ENCODE data around the gene STYK1. TPM values are rescaled to one million over a fixed set of nuclear protein-coding genes. Genes with fewer than 3 reads are reported as not detected.
A peak's percentile ranks its signal among the peaks of the same experiment; 100 is the strongest.

The STYK1 gene
- total and polyA plus RNA-seq, 11 donors, result 0.01 to 0.21 TPM; not detected in 9

- Histone ChIP-seq H3K36me3 (peaks cover 0 to 12% (median 0%) of the 10 kb centered on the region in 9 donors), H3K9me3 (no peaks in the 10 kb centered on the region), H3K27ac (peak overlapping the region; percentile 92 to 100 (median 98)), H3K4me3 (peak overlapping the region; percentile 77 to 100 (median 92)), H3K27me3 (peaks cover 0 to 5% (median 0%) of the 10 kb centered on the region in 9 donors), H3K4me1 (peaks cover 13 to 60% (median 51%) of the 10 kb centered on the region in 12 donors)
- ATAC-seq (peak; percentile 88 to 94 (median 92)), DNase-seq (peak; percentile 88 to 96 (median 90))
- WGBS, 4 donors, result 0 to 1% (median 0%) methylated on average over 24 to 26 of the region's 26 CpGs
- TF ChIP-seq, protein P1, sequence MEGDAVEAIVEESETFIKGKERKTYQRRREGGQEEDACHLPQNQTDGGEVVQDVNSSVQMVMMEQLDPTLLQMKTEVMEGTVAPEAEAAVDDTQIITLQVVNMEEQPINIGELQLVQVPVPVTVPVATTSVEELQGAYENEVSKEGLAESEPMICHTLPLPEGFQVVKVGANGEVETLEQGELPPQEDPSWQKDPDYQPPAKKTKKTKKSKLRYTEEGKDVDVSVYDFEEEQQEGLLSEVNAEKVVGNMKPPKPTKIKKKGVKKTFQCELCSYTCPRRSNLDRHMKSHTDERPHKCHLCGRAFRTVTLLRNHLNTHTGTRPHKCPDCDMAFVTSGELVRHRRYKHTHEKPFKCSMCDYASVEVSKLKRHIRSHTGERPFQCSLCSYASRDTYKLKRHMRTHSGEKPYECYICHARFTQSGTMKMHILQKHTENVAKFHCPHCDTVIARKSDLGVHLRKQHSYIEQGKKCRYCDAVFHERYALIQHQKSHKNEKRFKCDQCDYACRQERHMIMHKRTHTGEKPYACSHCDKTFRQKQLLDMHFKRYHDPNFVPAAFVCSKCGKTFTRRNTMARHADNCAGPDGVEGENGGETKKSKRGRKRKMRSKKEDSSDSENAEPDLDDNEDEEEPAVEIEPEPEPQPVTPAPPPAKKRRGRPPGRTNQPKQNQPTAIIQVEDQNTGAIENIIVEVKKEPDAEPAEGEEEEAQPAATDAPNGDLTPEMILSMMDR (IDR thresholded peaks at IDR 0.05), result no peak
- TF ChIP-seq POLR2A (IDR thresholded peaks at IDR 0.05), result peak in 1 of 2 donors; percentile 30
- intact Hi-C loops (cut with DNase I), result loop anchor here in 9 of 10 donors (2.0 to 10.0 kb wide), 10 partner anchors 27 to 517 kb away; partner anchors contain the start of genes MAGOHB (in 6 of the 9) and GABARAPL1 (in 5 of the 9)
Measured at GRCh38 chr12:10721651-10722501, 48.0 kb upstream of the STYK1 start.

DNA sequence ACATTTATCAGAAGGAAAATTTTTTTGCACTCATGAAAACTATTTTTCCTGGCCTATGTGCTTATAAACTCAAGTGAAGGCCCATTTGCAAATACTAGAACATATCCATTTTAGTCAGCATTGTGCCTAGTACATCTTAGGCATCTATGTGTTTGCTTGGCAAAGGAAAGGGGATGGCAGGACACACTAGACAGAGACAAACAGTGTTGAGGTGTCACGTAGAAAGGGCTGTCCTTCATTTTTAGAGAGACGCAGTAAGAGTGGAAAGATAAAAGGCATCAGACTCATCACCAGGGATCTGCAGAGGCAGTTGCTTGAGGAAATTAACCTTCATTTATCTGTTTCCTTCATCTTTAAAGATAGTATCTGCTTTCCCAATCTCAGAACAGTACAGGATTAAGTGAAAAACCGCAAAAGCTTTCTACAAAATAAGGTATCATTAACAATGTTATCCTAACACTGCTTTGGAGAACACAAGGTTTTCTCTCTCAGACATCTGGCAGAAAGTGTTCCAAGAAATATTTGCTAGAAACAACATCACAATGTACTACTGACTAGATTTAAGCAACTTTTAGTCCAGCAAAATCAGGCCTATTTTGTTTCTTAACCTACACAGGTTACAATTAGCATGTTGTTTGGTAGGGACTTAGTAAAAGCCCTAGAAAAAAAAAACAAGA lies 47.3 kb upstream of the STYK1 start:
- H3K4me3 ChIP-seq, result peak overlapping the region; percentile 77 to 100 (median 92)
- no peaks in the 10 kb centered on the region for H3K9me3 ChIP-seq
- TF ChIP-seq, protein P1 (IDR thresholded peaks at IDR 0.05), result no peak
- TF ChIP-seq POLR2A (IDR thresholded peaks at IDR 0.05), result no peak
- 16 to 17% (median 16%) methylated on average over 3 of the region's 3 CpGs for WGBS, 4 donors
- H3K4me1 ChIP-seq, result peaks cover 13 to 67% (median 58%) of the 10 kb centered on the region in 12 donors
- peaks cover 0 to 5% (median 0%) of the 10 kb centered on the region in 9 donors for H3K27me3 ChIP-seq
- ATAC-seq, result no peak
- peaks cover 0 to 15% (median 0%) of the 10 kb centered on the region in 9 donors for H3K36me3 ChIP-seq
- no peak for DNase-seq
- intact Hi-C loops (cut with DNase I), result loop anchor here in 7 of 10 donors (1.0 to 10.0 kb wide), 7 partner anchors 12 to 516 kb away; partner anchors contain the start of genes MAGOHB (in 5 of the 7) and GABARAPL1 (in 4 of the 7)
- H3K27ac ChIP-seq, result peak overlapping the region; percentile 92 to 100 (median 98)

GRCh38 chr12:10719482-10719881 lies 45.6 kb upstream of the STYK1 start:
- intact Hi-C loops (cut with DNase I), result loop anchor here in 3 of 10 donors (5.0 to 10.0 kb wide), 2 partner anchors 33 to 505 kb away; partner anchors contain the start of gene GABARAPL1 (in 2 of the 3)
- no peaks in the 10 kb centered on the region for H3K9me3 ChIP-seq
- WGBS, 4 donors, result 26 to 34% (median 29%) methylated on average over 4 of the region's 4 CpGs
- H3K27ac ChIP-seq, result peak overlapping the region; percentile 28 to 100 (median 98)
- peaks cover 13 to 76% (median 61%) of the 10 kb centered on the region in 12 donors for H3K4me1 ChIP-seq
- H3K4me3 ChIP-seq, result peak overlapping the region in 9 of 12 donors; percentile 0 to 100 (median 87)
- no peaks in the 10 kb centered on the region for H3K27me3 ChIP-seq
- DNase-seq (peak in 2 of 5 donors; percentile 30 to 62), ATAC-seq (no peak)
- peaks cover 0 to 32% (median 13%) of the 10 kb centered on the region in 9 donors for H3K36me3 ChIP-seq
- no peak for TF ChIP-seq POLR2A (IDR thresholded peaks at IDR 0.05)
- TF ChIP-seq, protein P1 (IDR thresholded peaks at IDR 0.05), result no peak

Data from heart left ventricle (tissue), 16 donors.